HepG2 (cell line): ENCODE measurements around the gene ZNF189.

Experiments
- ATF7 ChIP-seq, 2 experiments: fragments of 450-650 bp in 1 of 2; sonication (generic) in 1 of 2; formaldehyde crosslinking in 1 of 2; IDR thresholded peaks; 2 replicates each; pipeline versions ENCODE4 v1.4.0 to v1.6.1; 2016 to 2020; ENCODE audit warnings: antibody characterized with exemption in 1 of 2, mild to moderate bottlenecking in 1 of 2, missing genetic modification reagents in 1 of 2
- EP300 ChIP-seq, 3 experiments: sonication (generic) in 1 of 3; formaldehyde crosslinking in 1 of 3; IDR thresholded peaks; 2 replicates each; pipeline versions ENCODE4 v1.5.1 to v1.6.1; 2011 to 2020; ENCODE audit warnings: low read depth in 2 of 3, low read length in 2 of 3, borderline replicate concordance in 1 of 3, improper control_type of control experiment in 1 of 3, mild to moderate bottlenecking in 1 of 3, missing genetic modification reagents in 1 of 3, moderate library complexity in 1 of 3
- KDM1A ChIP-seq: IDR thresholded peaks from 2 replicates; pipeline ENCODE4 v1.6.1; 2016; ENCODE audit warnings: missing compliant biosample characterization
- KLF16 ChIP-seq, 2 experiments: sonication (generic) in 1 of 2; formaldehyde crosslinking in 1 of 2; IDR thresholded peaks; 2 replicates each; pipeline versions ENCODE4 v1.6.1 to v1.8.0; 2016 to 2023; ENCODE audit warnings: missing genetic modification reagents in 2 of 2, missing compliant biosample characterization in 1 of 2
- POLR2AphosphoS2 ChIP-seq: IDR thresholded peaks from 2 replicates; pipeline ENCODE4 v1.6.1; 2011; ENCODE audit warnings: low read depth, low read length, improper control_type of control experiment
- SRSF1 ChIP-seq: fragments of 200-400 bp; formaldehyde crosslinking; optimal IDR thresholded peaks from 2 replicates; pipeline ENCODE3; 2017; ENCODE audit warnings: mild to moderate bottlenecking, low read depth, low read length, moderate library complexity
- ZNF18 ChIP-seq: sonication (generic); formaldehyde crosslinking; IDR thresholded peaks from 2 replicates; pipeline ENCODE4 v1.8.0; 2022; ENCODE audit warnings: mild to moderate bottlenecking, missing genetic modification reagents; ENCODE audit not compliant: insufficient replicate concordance
- ZNF33A ChIP-seq: sonication (generic); formaldehyde crosslinking; IDR thresholded peaks from 2 replicates; pipeline ENCODE4 v1.5.1; 2020; ENCODE audit warnings: missing genetic modification reagents, mild to moderate bottlenecking, moderate library complexity, borderline replicate concordance
- ZNF768 ChIP-seq: sonication (generic); formaldehyde crosslinking; IDR thresholded peaks from 2 replicates; pipeline ENCODE4 v1.4.0; 2020; ENCODE audit warnings: missing genetic modification reagents
- ZNF781 ChIP-seq: sonication (generic); formaldehyde crosslinking; IDR thresholded peaks from 2 replicates; pipeline ENCODE4 v1.5.1; 2020; ENCODE audit warnings: borderline replicate concordance, mild to moderate bottlenecking, missing genetic modification reagents; ENCODE audit errors: not compliant biosample characterization
- ZNF790 ChIP-seq: sonication (generic); formaldehyde crosslinking; IDR thresholded peaks from 2 replicates; pipeline ENCODE4 v1.8.0; 2022; ENCODE audit warnings: missing genetic modification reagents, mild to moderate bottlenecking, borderline replicate concordance
- TF ChIP-seq, protein P1 (sequence below): sonication (generic); formaldehyde crosslinking; IDR thresholded peaks from 2 replicates; pipeline ENCODE4 v1.5.0; 2020; ENCODE audit warnings: mild to moderate bottlenecking, missing genetic modification reagents, moderate library complexity
- TF ChIP-seq, protein P2 (sequence below): sonication (generic); formaldehyde crosslinking; IDR thresholded peaks from 2 replicates; pipeline ENCODE4 v1.4.0; 2020; ENCODE audit warnings: missing genetic modification reagents
- TF ChIP-seq, protein P3 (sequence below): sonication (generic); formaldehyde crosslinking; IDR thresholded peaks from 2 replicates; pipeline ENCODE4 v1.8.1; 2023; ENCODE audit warnings: missing genetic modification reagents, inconsistent platforms, borderline replicate concordance

DNA sequence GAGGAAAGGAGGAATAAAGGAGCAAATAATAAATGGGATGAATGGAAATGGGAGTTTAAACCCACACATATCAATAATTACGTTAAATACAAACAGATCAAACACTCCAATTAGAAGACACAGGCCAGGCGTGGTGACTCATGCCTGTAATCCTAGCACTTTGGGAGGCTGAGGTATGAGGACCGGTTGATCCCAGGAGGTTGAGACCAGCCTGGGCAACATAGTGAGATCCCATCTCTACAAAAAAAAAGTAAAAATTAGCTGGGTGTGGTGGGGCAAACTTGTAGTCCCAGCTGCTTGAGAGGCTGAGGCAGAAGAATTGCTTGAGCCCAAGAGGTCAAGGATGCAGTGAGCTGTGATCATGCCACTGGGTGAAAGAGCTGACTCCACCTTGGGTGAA is 17.5 kb upstream of the ZNF189 start:
- TF ChIP-seq ZNF33A (CRISPR knock-in tag) (no peak), ZNF790 (CRISPR knock-in tag) (no peak), POLR2AphosphoS2 (no peak), ATF7 (IDR thresholded peaks at IDR 0.05) (no peak), ATF7 (CRISPR knock-in tag; IDR thresholded peaks at IDR 0.05) (no peak), SRSF1 (no peak), KDM1A (CRISPR knock-in tag) (no peak), ZNF18 (CRISPR knock-in tag) (no peak), ZNF781 (CRISPR knock-in tag) (no peak), KLF16 (CRISPR knock-in tag; IDR thresholded peaks at IDR 0.05) (no peak), EP300 (IDR thresholded peaks at IDR 0.05; ENCODE audit: low read depth in 2 of 2, low read length in 2 of 2) (no peak), EP300 (CRISPR knock-in tag; IDR thresholded peaks at IDR 0.05; ENCODE audit: borderline replicate concordance) (no peak), ZNF768 (no peak)
- TF ChIP-seq, protein P1, sequence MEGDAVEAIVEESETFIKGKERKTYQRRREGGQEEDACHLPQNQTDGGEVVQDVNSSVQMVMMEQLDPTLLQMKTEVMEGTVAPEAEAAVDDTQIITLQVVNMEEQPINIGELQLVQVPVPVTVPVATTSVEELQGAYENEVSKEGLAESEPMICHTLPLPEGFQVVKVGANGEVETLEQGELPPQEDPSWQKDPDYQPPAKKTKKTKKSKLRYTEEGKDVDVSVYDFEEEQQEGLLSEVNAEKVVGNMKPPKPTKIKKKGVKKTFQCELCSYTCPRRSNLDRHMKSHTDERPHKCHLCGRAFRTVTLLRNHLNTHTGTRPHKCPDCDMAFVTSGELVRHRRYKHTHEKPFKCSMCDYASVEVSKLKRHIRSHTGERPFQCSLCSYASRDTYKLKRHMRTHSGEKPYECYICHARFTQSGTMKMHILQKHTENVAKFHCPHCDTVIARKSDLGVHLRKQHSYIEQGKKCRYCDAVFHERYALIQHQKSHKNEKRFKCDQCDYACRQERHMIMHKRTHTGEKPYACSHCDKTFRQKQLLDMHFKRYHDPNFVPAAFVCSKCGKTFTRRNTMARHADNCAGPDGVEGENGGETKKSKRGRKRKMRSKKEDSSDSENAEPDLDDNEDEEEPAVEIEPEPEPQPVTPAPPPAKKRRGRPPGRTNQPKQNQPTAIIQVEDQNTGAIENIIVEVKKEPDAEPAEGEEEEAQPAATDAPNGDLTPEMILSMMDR (CRISPR knock-in tag) = no peak
- TF ChIP-seq, protein P2, sequence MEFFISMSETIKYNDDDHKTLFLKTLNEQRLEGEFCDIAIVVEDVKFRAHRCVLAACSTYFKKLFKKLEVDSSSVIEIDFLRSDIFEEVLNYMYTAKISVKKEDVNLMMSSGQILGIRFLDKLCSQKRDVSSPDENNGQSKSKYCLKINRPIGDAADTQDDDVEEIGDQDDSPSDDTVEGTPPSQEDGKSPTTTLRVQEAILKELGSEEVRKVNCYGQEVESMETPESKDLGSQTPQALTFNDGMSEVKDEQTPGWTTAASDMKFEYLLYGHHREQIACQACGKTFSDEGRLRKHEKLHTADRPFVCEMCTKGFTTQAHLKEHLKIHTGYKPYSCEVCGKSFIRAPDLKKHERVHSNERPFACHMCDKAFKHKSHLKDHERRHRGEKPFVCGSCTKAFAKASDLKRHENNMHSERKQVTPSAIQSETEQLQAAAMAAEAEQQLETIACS (CRISPR knock-in tag) = no peak
- TF ChIP-seq, protein P3, sequence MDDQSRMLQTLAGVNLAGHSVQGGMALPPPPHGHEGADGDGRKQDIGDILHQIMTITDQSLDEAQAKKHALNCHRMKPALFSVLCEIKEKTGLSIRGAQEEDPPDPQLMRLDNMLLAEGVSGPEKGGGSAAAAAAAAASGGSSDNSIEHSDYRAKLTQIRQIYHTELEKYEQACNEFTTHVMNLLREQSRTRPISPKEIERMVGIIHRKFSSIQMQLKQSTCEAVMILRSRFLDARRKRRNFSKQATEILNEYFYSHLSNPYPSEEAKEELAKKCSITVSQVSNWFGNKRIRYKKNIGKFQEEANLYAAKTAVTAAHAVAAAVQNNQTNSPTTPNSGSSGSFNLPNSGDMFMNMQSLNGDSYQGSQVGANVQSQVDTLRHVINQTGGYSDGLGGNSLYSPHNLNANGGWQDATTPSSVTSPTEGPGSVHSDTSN (CRISPR knock-in tag) = no peak
